ENCODE data around the gene IER3.
"Not testable (repeated sequence)": the region's sequence is repeated elsewhere in the genome, so short reads cannot be mapped to it uniquely, and the experiment has no call there.

The IER3 gene

DNA sequence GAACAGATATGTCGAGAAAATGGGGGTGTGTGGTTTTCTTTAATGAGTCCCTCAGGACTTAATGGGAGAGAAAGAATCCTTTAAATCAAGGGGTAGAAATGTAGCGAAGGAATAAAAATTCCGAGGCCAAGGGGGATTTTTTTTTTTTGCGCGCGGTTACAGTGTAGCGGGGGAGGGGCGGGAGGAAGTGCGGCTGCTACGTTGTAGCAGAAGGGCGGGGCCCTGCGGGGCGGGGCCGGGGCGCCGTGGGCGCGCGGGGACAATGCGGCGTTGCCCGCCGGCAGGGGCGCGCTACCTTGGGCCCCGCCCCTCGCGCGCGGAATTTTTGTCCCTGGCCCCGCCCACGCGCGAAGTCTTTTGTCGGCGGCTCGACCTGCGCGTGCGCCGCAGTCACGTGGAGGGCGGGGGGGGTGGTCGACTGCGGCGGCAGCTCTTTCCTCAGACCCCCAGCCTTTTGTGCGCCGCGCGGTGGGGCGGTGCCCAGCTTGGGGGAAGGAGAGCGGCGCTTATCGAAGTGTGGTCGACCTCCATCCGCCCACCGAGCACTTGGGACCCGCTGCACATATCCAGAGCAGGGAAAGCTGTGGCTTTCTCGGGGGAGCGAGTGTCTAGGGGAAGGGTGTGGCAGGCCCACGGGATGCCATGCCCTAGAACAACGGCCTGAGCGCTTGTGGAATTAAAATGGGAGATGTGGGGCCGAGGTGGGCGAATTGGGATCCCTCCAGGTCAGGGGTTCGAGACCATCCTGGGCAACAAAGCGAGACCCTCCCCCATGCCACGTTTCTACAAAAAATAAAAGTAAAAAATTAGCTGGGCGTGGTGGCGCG is 22.9 kb downstream of the IER3 start:
- H3K27me3 ChIP-seq (ENCODE audit: control insufficient read depth, insufficient read depth, low read length): no peaks in the 10 kb centered on the region
- H3K4me1 ChIP-seq (ENCODE audit: control insufficient read depth, insufficient read depth, low read length): peaks cover 13% of the 10 kb centered on the region
- peak overlapping the region; percentile 100 for H3K9ac ChIP-seq (ENCODE audit: low read length)
- peaks cover 45% of the 10 kb centered on the region for H3K36me3 ChIP-seq (ENCODE audit: control insufficient read depth, insufficient read depth, low read length)
- H3K9me3 ChIP-seq (ENCODE audit: control insufficient read depth, insufficient read depth, low read depth, low read length): no peaks in the 10 kb centered on the region
- H3K27ac ChIP-seq (ENCODE audit: low read depth, low read length): peak overlapping the region; percentile 99
- H3K4me3 ChIP-seq (ENCODE audit: low read depth, low read length): peak overlapping the region; percentile 99

DNA sequence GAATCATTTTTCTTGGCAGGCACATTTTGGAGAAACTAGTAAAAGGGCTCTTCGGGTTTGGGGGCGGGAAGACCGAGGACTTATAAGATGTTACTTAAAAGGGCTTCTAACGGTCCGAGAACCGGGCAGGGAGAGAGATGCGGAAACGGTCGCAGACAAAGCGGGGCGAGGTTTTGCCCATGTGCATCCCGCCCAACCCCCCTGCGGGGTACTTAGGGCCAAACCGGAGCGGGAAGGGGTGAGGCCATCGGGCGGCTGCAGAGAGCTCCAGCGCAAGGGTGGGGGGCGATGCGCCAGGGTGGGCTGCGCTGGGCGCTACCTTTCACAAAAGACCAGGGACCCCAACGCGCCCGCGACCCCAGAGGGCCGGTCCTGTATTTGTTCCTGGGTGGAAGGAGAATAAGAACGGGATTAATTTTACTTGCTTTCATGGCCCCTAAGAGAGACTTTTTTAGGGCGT is 23.6 kb downstream of the IER3 start:
- Histone ChIP-seq H3K27me3 (ENCODE audit: control insufficient read depth, insufficient read depth, low read length) (no peaks in the 10 kb centered on the region), H3K27ac (ENCODE audit: low read depth, low read length) (peak overlapping the region; percentile 99), H3K9me3 (ENCODE audit: control insufficient read depth, insufficient read depth, low read depth, low read length) (no peaks in the 10 kb centered on the region), H3K9ac (ENCODE audit: low read length) (peak overlapping the region; percentile 99), H3K4me3 (ENCODE audit: low read depth, low read length) (peak overlapping the region; percentile 99), H3K4me1 (ENCODE audit: control insufficient read depth, insufficient read depth, low read length) (peaks cover 15% of the 10 kb centered on the region), H3K36me3 (ENCODE audit: control insufficient read depth, insufficient read depth, low read length) (peaks cover 45% of the 10 kb centered on the region)

DNA sequence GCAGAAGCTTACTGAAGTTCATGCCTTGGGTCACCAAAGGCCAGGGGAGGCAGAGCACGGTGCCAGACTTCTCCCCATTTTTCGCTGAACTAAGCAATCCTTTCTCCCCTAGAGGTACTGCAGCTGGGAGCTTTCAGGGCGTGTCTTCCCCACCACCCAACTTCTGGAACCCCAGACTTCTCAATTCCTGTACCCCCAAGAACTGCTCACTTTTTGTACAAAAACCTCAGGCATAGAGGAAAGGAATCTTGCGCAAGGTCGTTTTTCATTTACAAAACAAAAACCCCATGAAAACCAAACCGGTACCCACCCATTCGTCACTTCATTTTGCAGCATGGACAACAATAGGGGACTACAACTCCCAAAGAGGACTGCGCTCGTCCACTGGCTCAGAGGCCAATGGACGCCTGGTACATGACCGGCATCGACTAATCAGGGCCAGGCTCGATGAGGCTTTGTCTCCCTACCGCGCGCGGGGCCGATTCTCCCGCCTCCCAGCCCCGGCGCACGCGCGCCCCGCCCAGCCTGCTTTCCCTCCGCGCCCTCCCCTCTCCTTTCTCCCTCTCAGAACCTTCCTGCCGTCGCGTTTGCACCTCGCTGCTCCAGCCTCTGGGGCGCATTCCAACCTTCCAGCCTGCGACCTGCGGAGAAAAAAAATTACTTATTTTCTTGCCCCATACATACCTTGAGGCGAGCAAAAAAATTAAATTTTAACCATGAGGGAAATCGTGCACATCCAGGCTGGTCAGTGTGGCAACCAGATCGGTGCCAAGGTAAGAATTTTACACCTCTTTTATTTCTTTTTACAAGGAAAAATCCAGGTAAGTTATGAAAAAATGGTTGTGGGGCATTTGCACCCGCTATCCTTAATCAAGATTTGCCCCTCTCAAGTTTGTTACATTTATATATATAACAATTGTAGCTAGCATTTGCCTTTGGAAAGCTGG is 24.3 kb downstream of the IER3 start, which contains the start of gene TUBB:
Gene TUBB, plus strand, starts transcription at position 562 of the 947 bp plus-strand sequence. Its CDS starts 155 bp downstream, at position 717.
- Histone ChIP-seq H3K9ac (ENCODE audit: low read length) (peak within 1 kb of the TSS; percentile 99), H3K4me1 (ENCODE audit: control insufficient read depth, insufficient read depth, low read length) (peaks cover 15% of the 10 kb centered on the region), H3K27ac (ENCODE audit: low read depth, low read length) (peak within 1 kb of the TSS; percentile 99), H3K27me3 (ENCODE audit: control insufficient read depth, insufficient read depth, low read length) (no peaks in the 10 kb centered on the region), H3K9me3 (ENCODE audit: control insufficient read depth, insufficient read depth, low read depth, low read length) (no peaks in the 10 kb centered on the region), H3K36me3 (ENCODE audit: control insufficient read depth, insufficient read depth, low read length) (peaks cover 40% of the 10 kb centered on the region), H3K4me3 (ENCODE audit: low read depth, low read length) (peak within 1 kb of the TSS; percentile 99)

DNA sequence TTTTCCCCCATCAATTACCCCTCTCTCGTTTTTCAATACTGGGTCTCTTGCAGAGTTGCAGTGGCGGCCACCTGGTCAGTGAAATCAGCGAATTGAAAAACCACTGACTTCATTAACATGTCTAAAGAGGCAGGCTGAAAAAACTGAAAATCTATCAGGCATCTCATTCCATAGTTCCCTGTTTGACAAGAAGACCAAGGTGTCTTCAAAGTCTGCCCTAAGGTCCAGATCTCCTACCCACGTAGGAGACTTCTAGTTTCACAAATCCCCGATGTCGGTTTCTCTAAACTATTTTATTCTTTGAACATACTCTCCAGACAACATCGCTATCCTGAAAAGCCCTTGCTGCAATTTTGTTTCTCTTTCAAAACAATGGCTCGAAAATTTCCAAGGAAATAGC is 25.0 kb downstream of the IER3 start:
- H3K27me3 ChIP-seq (ENCODE audit: control insufficient read depth, insufficient read depth, low read length): no peaks in the 10 kb centered on the region
- peak overlapping the region; percentile 99 for H3K9ac ChIP-seq (ENCODE audit: low read length)
- peaks cover 40% of the 10 kb centered on the region for H3K36me3 ChIP-seq (ENCODE audit: control insufficient read depth, insufficient read depth, low read length)
- H3K27ac ChIP-seq (ENCODE audit: low read depth, low read length): peak overlapping the region; percentile 93
- no peaks in the 10 kb centered on the region for H3K9me3 ChIP-seq (ENCODE audit: control insufficient read depth, insufficient read depth, low read depth, low read length)
- H3K4me1 ChIP-seq (ENCODE audit: control insufficient read depth, insufficient read depth, low read length): peaks cover 15% of the 10 kb centered on the region
- peak overlapping the region; percentile 99 for H3K4me3 ChIP-seq (ENCODE audit: low read depth, low read length)

DNA sequence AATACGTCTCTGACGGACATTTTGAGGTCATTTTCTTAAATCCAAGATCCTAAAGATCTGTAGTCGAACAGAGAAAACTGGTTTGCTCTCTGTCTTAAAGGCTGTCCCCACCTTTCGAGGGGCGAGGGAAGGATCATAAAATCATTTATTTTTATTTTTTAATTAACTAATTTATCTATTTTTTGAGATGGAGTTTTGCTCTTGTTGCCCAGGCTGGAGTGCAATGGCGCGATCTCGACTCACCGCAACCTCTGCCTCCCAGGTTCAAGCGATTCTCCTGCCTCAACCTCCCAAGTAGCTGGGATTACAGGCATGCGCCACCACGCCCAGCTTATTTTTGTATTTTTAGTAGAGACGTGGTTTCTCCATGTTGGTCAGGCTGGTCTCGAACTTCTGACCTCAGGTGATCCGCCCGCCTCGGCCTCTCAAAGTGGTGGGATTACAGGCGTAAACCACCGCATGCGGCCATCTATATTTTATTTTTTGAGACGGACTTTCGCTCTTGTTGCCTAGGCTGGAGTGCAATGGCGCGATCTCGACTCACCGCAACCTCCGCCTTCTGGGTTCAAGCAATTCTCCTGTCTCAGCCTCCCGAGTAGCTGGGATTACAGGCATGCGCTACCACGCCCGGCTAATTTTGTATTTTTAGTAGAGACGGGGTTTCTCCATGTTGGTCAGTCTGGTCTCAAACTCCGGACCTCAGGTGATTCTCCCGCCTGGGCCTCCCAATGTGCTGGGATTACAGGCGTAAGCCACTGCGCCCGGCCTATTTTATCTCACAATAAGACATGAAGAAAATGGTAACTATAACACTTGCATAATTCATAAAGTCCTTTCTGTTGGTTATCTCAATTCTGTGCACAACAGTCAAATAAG is 26.3 kb downstream of the IER3 start:
- Histone ChIP-seq H3K36me3 (ENCODE audit: control insufficient read depth, insufficient read depth, low read length) (peaks cover 40% of the 10 kb centered on the region), H3K4me3 (ENCODE audit: low read depth, low read length) (peak overlapping the region; percentile 89), H3K9ac (ENCODE audit: low read length) (peak overlapping the region; percentile 99), H3K4me1 (ENCODE audit: control insufficient read depth, insufficient read depth, low read length) (peaks cover 15% of the 10 kb centered on the region), H3K27ac (ENCODE audit: low read depth, low read length) (peak overlapping the region; percentile 59; the same call in 1 of the 2 replicates)
- not testable (repeated sequence) for H3K27me3 ChIP-seq (ENCODE audit: control insufficient read depth, insufficient read depth, low read length); H3K9me3 ChIP-seq (ENCODE audit: control insufficient read depth, insufficient read depth, low read depth, low read length)

DNA sequence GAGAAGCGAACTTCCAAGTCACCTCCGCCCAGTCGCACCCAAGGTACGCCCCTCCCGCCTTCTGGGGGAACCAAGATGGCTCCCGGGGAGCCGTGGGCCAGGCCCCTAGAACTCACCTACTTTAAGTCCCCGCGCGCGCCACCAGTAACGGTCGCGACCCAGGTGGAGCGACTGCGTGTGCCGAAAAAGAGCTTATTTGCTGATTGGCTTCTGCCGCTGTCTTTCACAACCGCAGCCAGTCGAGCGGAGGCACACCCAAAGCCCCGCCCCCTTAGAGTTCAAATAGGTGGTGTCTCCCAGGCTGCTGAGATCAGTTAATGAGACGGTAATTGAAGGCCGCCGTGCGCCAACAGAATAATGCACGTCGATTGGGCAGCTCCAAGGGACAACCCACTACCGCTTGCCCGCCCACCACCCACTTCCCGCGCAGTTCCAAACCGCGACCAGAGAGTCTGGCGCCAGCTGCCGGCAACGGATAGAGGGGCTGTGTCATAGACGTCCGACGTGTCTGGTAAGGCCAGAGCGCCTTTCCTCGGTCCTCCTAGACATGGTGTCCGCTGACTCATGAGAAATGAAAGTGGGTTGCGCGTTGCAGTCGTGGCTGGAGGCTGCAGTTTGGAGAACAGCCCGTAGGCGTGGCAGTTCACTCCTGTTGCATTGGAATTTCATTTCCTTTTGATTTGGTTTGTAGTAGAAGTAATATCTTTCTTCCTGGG is 27.1 kb downstream of the IER3 start, which contains the start of gene MDC1:
Gene MDC1, minus strand, starts transcription at position 153 of the 716 bp plus-strand sequence. CDS start 2,106 bp downstream, outside the sequence.
- Histone ChIP-seq H3K4me3 (ENCODE audit: low read depth, low read length) (peak within 1 kb of the TSS; percentile 89), H3K36me3 (ENCODE audit: control insufficient read depth, insufficient read depth, low read length) (peaks cover 40% of the 10 kb centered on the region), H3K9me3 (ENCODE audit: control insufficient read depth, insufficient read depth, low read depth, low read length) (no peaks in the 10 kb centered on the region), H3K27ac (ENCODE audit: low read depth, low read length) (peak within 1 kb of the TSS; percentile 88; the same call in 1 of the 2 replicates), H3K9ac (ENCODE audit: low read length) (peak within 1 kb of the TSS; percentile 97), H3K27me3 (ENCODE audit: control insufficient read depth, insufficient read depth, low read length) (no peaks in the 10 kb centered on the region), H3K4me1 (ENCODE audit: control insufficient read depth, insufficient read depth, low read length) (peaks cover 12% of the 10 kb centered on the region)

DNA sequence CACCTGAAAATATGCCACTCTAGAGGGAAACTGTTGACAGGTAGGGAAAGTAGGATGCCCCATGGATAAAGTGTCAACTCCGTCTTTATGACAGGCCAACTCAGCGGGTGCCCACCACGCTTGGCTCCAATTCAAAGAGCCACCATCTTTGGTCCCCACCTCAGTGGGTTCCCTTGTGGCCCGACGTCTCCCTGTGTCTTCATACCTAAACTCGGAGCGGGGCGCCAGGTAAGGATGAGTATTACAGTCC is 27.5 kb downstream of the IER3 start:
- peak overlapping the region; percentile 88; the same call in 1 of the 2 replicates for H3K27ac ChIP-seq (ENCODE audit: low read depth, low read length)
- peaks cover 41% of the 10 kb centered on the region for H3K36me3 ChIP-seq (ENCODE audit: control insufficient read depth, insufficient read depth, low read length)
- peak overlapping the region; percentile 97 for H3K9ac ChIP-seq (ENCODE audit: low read length)
- H3K9me3 ChIP-seq (ENCODE audit: control insufficient read depth, insufficient read depth, low read depth, low read length): no peaks in the 10 kb centered on the region
- H3K27me3 ChIP-seq (ENCODE audit: control insufficient read depth, insufficient read depth, low read length): no peaks in the 10 kb centered on the region
- peak overlapping the region; percentile 89 for H3K4me3 ChIP-seq (ENCODE audit: low read depth, low read length)
- H3K4me1 ChIP-seq (ENCODE audit: control insufficient read depth, insufficient read depth, low read length): peaks cover 12% of the 10 kb centered on the region

DNA sequence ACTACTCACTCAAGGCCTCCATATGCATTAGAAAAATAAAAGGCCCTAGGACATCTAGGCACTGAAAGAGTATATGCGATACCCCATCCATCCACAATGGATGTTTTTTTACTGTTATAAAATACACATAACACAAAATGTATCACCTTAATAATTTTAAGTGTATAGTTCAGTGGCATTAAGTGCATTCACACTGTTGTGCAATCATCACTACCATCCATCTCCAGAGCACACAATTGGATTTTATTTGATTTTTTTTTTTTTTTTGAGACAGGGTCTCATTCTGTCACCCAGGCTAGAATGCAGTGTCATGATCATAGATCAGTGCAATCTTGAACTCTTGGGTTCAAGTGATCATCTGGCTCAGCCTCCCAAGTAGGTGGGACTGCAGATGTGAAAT is 30.1 kb downstream of the IER3 start:
- Histone ChIP-seq H3K4me1 (ENCODE audit: control insufficient read depth, insufficient read depth, low read length) (peaks cover 7% of the 10 kb centered on the region), H3K9ac (ENCODE audit: low read length) (no peak overlapping the region), H3K36me3 (ENCODE audit: control insufficient read depth, insufficient read depth, low read length) (peaks cover 60% of the 10 kb centered on the region)

DNA sequence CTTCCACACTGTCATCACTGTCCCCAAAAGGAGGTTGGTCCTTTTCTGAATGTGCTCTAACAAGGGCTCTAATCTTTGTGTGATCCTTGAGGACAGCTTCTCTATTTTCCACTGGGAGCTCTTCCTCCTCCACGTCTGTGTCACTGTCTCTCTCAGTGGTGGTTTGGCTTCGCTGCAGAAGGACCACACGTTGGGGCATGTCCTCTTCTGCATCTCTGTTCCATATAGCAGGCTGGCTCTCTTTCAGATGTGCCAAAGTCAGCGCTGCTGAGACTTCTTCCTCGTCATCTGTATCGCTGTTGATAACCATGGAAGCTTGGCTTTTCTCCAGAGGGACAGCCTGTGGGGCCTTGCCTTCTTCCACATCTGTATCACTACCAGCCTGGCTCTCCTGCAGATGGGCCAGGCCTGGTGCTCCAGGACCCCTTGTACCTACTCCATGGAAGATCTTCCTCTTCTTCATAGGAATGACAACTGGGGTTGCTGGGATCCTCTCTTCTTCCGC is 31.9 kb downstream of the IER3 start:
- Histone ChIP-seq H3K4me1 (ENCODE audit: control insufficient read depth, insufficient read depth, low read length) (peaks cover 4% of the 10 kb centered on the region; the same call in 1 of the 2 replicates), H3K36me3 (ENCODE audit: control insufficient read depth, insufficient read depth, low read length) (peaks cover 76% of the 10 kb centered on the region), H3K27me3 (ENCODE audit: control insufficient read depth, insufficient read depth, low read length) (no peaks in the 10 kb centered on the region), H3K4me3 (ENCODE audit: low read depth, low read length) (no peak overlapping the region), H3K27ac (ENCODE audit: low read depth, low read length) (no peak overlapping the region), H3K9ac (ENCODE audit: low read length) (no peak overlapping the region), H3K9me3 (ENCODE audit: control insufficient read depth, insufficient read depth, low read depth, low read length) (no peaks in the 10 kb centered on the region)

More for the DNA sequence above, 30.1 kb downstream of the IER3 start:
- Histone ChIP-seq H3K27me3 (ENCODE audit: control insufficient read depth, insufficient read depth, low read length) (no peaks in the 10 kb centered on the region), H3K9me3 (ENCODE audit: control insufficient read depth, insufficient read depth, low read depth, low read length) (no peaks in the 10 kb centered on the region), H3K27ac (ENCODE audit: low read depth, low read length) (no peak overlapping the region), H3K4me3 (ENCODE audit: low read depth, low read length) (no peak overlapping the region)

Measured in HUES6 (cell line).